Sciatic nerve (tissue), 2 donors: ENCODE measurements around the gene DMRTB1. TPM values are rescaled to one million over a fixed set of nuclear protein-coding genes. Genes with fewer than 3 reads are reported as not detected.

ENCODE experiments used
- ATAC-seq: fragments of 200-7000 bp; cut with Tn5 transposase; one replicate; pipeline ENCODE4 v1.9.1; 2020; ENCODE audit warnings: mild to moderate bottlenecking, moderate library complexity
- DNase-seq: peaks from one replicate; pipeline ENCODE4 v3.0.0-alpha.2; 2020; ENCODE audit warnings: low spot score
- intact Hi-C: fragments of 100-400 bp; cut with DNase I; formaldehyde crosslinking; loops from one replicate; pipeline ENCODE4 v1.14.2; 2022
- total RNA-seq: library from RNA; stranded (reverse); fragmentation: NEBNext Ultra II Directional; extraction: Animal tissue kit (Norgen Biotek cat#: 25700); gene quantifications from one replicate; pipeline ENCODE4 v1.2.1, GENCODE V29; 2021
- donor health status: DM: no; HTN: no; CAD: no.
- donor health status: DM: no; HTN: no; CAD: no.

DMRTB1 gene
- total RNA-seq, 1 donor from 2014 or later = not detected

DNA sequence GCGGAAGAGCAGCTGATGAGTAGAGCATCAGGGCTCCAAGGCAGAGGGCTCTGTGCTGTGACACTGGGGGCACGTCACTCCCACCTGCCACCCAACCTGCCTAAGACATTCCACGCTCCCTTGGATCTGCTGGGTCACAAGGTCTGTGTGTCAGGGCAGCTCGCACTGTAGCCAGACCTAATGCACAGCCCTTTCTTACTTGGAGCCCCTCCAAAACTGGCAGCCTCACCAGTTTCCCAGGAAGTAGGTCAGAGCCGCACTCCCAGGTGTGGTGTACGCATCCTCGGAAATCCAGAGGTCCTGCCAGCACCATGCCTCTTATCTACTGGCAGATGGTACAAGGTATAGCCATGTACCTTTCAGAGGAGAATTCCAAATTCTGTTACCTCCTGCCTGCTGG, 22.3 kb downstream of the DMRTB1 start:
- intact Hi-C loops = loop anchor here (10.0 kb wide), 1 partner anchor 273 kb away; no protein-coding TSS in a partner anchor
- ATAC-seq = no peak
- no peak for DNase-seq

- DNase-seq = no peak
- intact Hi-C loops = loop anchor here (10.0 kb wide), 1 partner anchor 272 kb away; no protein-coding TSS in a partner anchor
Observed at GRCh38 chr1:53482441-53483153, 23.4 kb downstream of the DMRTB1 start.

DNA sequence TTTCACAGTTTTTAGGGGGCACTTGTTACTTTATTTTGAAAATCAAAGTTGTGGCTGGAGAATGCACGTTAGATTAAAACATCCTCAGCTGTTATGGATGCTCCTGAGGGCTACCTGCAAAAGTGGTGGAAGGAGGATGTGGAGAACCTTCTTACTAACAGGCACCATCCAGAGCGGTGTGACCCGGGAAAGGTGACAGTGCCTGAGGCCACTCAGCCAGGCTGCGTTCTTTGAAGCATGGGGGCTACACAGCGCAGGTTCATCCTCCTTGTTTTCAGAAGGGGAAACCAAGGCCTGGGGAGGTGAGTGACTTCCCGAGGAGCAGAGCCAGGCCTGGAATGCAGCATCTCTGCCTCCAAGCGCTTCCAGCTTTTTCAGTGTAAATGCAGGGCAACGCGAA, 24.0 kb downstream of the DMRTB1 start:
- intact Hi-C loops = loop anchor here (10.0 kb wide), 1 partner anchor 272 kb away; no protein-coding TSS in a partner anchor
- ATAC-seq = no peak
- no peak for DNase-seq

More at GRCh38 chr1:53482441-53483153, 23.4 kb downstream of the DMRTB1 start:
- no peak for ATAC-seq

DNA sequence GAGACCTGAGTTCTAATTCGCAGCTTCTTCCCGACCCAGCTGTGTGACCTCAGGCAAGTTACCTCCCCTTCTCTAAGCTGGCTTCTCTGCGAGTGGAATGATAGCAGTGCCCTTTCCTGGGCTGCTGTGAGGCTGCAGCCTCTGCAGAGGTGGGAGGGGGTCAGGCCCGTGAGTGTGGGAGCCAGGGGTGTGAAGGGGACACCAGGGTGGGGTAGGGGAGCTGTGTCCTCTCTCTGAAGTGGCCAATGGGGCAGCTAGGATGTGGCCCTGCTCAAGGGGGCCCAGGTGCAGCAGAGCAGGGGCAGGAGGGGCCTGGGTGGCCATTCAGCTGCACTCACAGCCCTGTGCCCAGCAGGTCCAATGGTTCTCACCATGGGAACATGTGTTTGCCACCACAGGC, 24.5 kb downstream of the DMRTB1 start:
- DNase-seq (no peak), ATAC-seq (no peak)
- intact Hi-C loops = loop anchor here (10.0 kb wide), 1 partner anchor 271 kb away; no protein-coding TSS in a partner anchor

DNA sequence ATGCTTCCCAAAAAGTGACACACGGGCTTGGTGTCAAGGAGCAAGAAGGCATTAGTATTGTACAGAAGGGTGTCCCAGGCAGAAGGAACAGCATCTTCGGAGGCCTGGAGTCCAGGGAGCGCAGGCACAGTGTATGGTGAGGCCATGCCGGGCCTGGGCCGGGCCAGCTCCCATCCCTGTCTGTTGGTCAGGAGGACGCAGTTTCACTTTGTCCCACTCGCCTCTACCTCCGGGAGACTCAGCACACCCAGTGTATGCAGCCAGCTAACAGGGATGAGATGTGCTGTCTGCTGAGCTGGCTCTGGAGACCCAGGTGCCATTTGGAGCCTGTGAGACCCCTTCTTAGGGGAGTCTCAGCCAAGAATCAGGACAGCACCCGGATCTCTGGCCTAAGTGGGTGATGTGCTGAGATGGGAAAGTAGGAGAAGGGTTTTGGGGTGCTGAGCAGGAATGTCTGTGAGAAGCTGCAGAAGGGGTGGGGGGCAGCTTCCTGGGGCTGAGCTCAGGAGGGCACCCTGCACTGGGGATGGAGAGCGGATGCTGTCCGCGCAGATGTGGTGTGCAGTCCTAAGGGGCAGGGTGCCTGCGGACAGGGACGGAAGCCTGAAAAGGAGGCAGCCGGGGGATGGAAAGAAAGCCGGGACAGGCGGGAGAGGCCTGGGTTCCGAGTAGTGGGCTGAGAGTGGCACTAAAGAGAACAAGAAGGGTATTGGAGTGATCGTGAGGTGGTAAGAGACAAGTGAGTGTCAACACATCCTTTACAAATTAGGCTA, 25.7 kb downstream of the DMRTB1 start:
- intact Hi-C loops = loop anchor here (10.0 kb wide), 1 partner anchor 270 kb away; no protein-coding TSS in a partner anchor
- DNase-seq (no peak), ATAC-seq (no peak)

GRCh38 chr1:53485478-53486394, 26.5 kb downstream of the DMRTB1 start:
- peak; percentile 92 for ATAC-seq
- peak; percentile 87 for DNase-seq
- intact Hi-C loops = loop anchor here (10.0 kb wide), 1 partner anchor 269 kb away; no protein-coding TSS in a partner anchor

DNA sequence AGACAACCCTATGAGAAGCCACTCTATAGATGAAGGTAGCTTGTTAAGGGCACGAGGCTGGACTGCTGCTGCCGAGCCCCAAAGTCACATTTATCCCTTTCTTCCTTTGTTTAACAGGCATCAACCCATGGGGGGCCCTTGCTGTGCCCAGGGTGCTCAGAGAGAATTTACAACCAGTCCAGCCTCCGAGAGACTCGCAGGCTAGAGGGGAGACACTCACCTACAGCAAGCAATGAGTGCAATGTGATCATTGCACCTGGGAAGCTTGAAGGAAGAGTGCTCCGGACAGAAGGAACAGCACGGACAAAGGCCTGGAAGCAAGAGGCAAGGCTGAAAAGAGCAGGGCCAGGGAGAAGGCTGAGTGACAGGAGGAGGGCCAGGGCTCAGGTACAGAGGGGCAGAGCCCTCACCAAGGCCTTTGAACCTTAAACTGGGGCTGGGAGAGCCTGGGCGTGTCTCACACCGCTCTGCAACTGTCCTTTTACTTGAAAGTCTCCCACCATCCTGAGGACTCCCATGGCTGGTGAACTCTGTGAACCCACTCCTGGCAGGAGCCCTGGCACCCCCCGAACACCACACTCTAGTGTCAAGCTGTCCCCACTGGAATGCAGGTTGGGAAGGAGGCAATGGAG, 27.3 kb downstream of the DMRTB1 start:
- ATAC-seq (no peak), DNase-seq (no peak)
- intact Hi-C loops = loop anchor here (10.0 kb wide), 1 partner anchor 268 kb away; no protein-coding TSS in a partner anchor

DNA sequence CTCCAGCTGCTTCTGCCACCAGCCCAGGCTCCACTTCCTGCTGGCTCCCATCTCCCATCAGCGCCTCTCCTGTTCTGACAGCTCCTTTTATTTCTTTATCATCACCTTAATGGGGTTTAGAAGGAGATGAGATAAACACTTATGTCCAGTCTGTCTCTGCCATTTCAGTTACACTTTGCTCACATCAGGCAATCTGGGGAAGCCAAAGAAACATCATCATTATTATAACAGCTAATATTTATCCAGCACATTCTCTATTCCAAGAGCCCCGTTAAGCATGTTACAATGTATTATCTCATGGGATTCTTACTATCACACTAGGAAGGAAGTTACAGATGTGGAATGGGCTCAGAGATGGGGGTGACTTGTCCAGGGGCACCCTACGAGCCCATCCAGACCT, 31.2 kb downstream of the DMRTB1 start:
- ATAC-seq (no peak), DNase-seq (no peak)
- intact Hi-C loops = loop anchor here (10.0 kb wide), 1 partner anchor 124 kb away; no protein-coding TSS in a partner anchor

GRCh38 chr1:53495633-53496345, 36.6 kb downstream of the DMRTB1 start:
- intact Hi-C loops = loop anchor here (10.0 kb wide), 1 partner anchor 119 kb away; no protein-coding TSS in a partner anchor
- no peak for DNase-seq
- peak; percentile 75 for ATAC-seq

- ATAC-seq (no peak), DNase-seq (no peak)
- intact Hi-C loops = loop anchor here (10.0 kb wide), 1 partner anchor 116 kb away; no protein-coding TSS in a partner anchor
Observed at GRCh38 chr1:53498555-53499131, 39.4 kb downstream of the DMRTB1 start.

DNA sequence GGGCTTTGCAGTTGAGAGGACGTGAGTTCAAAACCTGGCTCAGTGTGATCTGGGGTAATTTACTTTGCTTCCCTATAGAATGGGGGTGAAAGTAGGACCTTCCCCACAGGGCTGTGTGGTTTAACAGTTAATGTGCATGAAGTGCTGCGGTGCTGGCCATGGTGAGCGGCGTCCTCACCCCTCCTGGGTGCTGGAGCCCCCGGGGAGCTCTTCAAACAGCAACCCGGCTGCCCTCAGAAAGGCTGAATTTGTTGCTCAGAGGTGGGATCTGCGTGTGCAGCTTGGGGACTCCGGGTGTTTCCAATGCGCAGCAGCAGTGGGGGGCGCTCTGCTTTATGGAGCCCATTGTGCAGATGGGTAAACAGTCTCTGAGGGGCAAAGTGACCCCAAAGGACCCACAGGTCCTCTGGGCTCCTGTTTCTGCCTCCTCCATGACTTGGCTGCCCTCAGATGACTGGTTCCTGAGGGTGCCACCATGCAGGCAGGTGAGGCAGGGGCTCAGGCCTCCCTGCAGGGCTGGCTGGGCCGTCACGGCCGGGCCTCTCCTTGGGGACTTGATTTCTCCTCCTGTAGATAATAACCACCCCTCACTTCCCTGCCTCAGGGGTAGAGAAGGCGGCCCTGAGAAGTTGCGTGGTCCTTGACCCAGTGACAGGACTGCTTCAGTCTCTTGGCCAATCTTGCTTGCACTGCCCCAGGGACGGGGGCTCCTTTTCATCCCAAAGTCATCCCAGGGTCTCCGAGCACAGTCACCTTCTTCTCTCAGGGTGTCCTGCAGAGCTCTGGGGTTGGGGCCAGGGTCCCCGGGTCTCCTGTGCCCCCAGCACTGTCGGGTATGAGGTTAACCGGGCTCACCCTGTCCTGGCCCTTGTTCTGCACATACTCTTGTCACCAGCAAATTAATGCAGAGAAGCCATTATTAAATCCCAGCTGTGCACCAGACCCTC, 40.3 kb downstream of the DMRTB1 start:
- ATAC-seq (no peak), DNase-seq (no peak)
- intact Hi-C loops = loop anchor here (10.0 kb wide), 1 partner anchor 115 kb away; no protein-coding TSS in a partner anchor

DNA sequence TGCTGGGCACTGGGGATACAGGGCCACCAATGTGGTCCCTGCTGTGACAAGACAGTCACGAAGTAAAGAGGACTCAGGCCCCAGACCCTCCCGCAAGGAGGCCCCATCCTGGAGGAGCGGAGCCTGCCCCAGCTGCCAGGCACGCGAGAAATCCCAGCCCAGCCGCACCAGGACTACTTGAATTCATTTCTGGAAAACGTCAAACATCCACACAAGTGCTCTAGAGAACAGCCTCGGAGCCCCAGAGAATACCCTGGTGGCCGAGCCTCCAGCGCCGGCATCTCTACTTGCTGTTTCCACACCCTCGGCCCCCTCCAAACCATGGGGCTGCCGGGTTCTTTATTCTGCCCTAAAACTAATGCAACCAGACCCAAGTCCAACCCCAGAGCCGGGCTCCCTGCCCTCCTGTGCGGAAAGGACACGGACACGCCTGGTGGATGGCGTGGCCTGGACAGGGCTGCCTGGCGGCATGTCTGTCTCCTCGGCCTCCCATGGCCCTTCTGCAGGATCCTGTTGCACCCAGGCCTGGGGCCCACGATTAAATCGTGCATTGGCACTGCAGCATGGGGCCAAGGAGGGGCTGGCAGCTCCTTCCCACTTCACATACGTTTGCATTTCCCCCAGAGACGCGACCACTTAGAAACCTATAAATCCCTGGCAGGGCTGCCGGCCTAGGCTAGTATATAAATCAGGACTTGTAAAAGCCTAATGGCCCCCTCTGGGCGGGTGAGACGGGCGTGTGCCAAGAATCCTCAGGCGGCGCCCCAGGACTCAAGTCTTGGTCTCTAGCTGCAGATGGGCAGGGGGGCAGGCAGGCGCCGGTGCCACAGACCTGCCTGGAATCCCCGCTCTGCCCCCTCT, 41.2 kb downstream of the DMRTB1 start:
- no peak for ATAC-seq
- DNase-seq = no peak
- intact Hi-C loops = no loop called here

- DNase-seq (no peak), ATAC-seq (no peak)
- intact Hi-C loops = no loop called here
Observed at GRCh38 chr1:53501065-53502005, 42.1 kb downstream of the DMRTB1 start.
